Fibroblast of skin of abdomen (primary cell): Measurements from ENCODE around the gene SNTG2.
"Not testable (repeated sequence)": the region's sequence is repeated elsewhere in the genome, so short reads cannot be mapped to it uniquely, and the experiment has no call there.

ENCODE experiments used
- DNase-seq: peaks from one replicate; pipeline ENCODE4 v3.0.0-alpha.2; 2013

The SNTG2 gene

GRCh38 chr2:1339388-1340140 is 388.9 kb downstream of the SNTG2 start:
- DNase-seq: no peak

- no peak for DNase-seq
These were observed 389.5 kb downstream of the SNTG2 start for GRCh38 chr2:1340141-1340512.

- DNase-seq: no peak
These were observed 390.9 kb downstream of the SNTG2 start for GRCh38 chr2:1341404-1342120.

GRCh38 chr2:1348789-1349188 is 398.1 kb downstream of the SNTG2 start:
- DNase-seq: no peak

GRCh38 chr2:1350111-1350510 is 399.5 kb downstream of the SNTG2 start:
- no peak for DNase-seq

- DNase-seq: no peak
These were observed 402.5 kb downstream of the SNTG2 start for GRCh38 chr2:1353124-1353523.

- no peak for DNase-seq
These were observed 402.9 kb downstream of the SNTG2 start for GRCh38 chr2:1353543-1353942.

GRCh38 chr2:1360144-1360543 is 409.5 kb downstream of the SNTG2 start:
- DNase-seq: no peak

GRCh38 chr2:1360557-1361250 is 410.1 kb downstream of the SNTG2 start:
- DNase-seq: no peak

- no peak for DNase-seq
These were observed 412.7 kb downstream of the SNTG2 start for GRCh38 chr2:1363367-1363766.

GRCh38 chr2:1366546-1367134 is 416.0 kb downstream of the SNTG2 start:
- no peak for DNase-seq

- DNase-seq: no peak
These were observed 417.0 kb downstream of the SNTG2 start for GRCh38 chr2:1367601-1368000.

GRCh38 chr2:1369905-1370304 is 419.3 kb downstream of the SNTG2 start:
- no peak for DNase-seq

GRCh38 chr2:1370461-1370860 is 419.8 kb downstream of the SNTG2 start:
- no peak for DNase-seq

- no peak for DNase-seq
These were observed 420.4 kb downstream of the SNTG2 start for GRCh38 chr2:1371082-1371481.

- DNase-seq: no peak
These were observed 423.2 kb downstream of the SNTG2 start for GRCh38 chr2:1373830-1374229.

- no peak for DNase-seq
These were observed 423.6 kb downstream of the SNTG2 start for GRCh38 chr2:1374287-1374686.

- no peak for DNase-seq
These were observed 425.1 kb downstream of the SNTG2 start for GRCh38 chr2:1375794-1376193.

GRCh38 chr2:1377473-1377872 is 426.8 kb downstream of the SNTG2 start:
- DNase-seq: no peak

GRCh38 chr2:1378456-1379150 is 428.0 kb downstream of the SNTG2 start:
- DNase-seq: no peak

- DNase-seq: no peak
These were observed 431.0 kb downstream of the SNTG2 start for GRCh38 chr2:1381644-1382043.

- DNase-seq: not testable (repeated sequence)
These were observed 437.5 kb downstream of the SNTG2 start for GRCh38 chr2:1387954-1388725.
